KOPT-K1 (cell line): ENCODE measurements around the gene CYBA.

Experiments
- H3K27ac ChIP-seq: fragments of 200-600 bp; sonication (generic); 2 replicates; pipeline ENCODE4 v1.5.1; 2016; ENCODE audit warnings: antibody characterized with exemption, mild to moderate bottlenecking, low read depth, low read length; ENCODE audit not compliant: poor library complexity, severe bottlenecking
- H3K36me3 ChIP-seq: fragments of 200-600 bp; sonication (generic); 2 replicates; pipeline ENCODE4 v1.5.1; 2017; ENCODE audit warnings: antibody characterized with exemption, mild to moderate bottlenecking, low read length, moderate library complexity; ENCODE audit not compliant: insufficient read depth
- H3K9me3 ChIP-seq: fragments of 200-600 bp; sonication (generic); 2 replicates; pipeline ENCODE4 v1.5.1; 2017; ENCODE audit warnings: antibody characterized with exemption, low read length, mild to moderate bottlenecking; ENCODE audit not compliant: insufficient read depth, poor library complexity, severe bottlenecking

Gene CYBA

DNA sequence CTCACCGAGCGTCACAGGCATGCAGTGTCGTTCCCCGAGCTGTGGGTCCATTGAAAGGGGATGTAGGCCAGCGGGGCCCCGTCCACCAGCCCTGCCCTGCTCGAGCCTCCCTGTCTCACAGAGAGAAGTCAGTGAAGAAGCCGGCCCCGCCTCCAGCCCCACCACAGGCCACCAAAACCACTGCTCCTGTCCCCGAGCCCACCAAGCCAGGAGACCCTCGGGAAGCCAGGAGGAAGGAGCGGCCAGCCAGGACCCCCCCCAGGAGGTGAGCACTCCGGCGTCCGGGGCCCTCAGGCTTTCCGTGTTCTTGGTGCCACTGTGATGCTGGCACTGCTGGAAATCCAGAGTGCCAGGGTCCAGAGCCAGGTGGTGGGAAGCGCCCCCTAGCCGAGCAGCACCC, 26.4 kb downstream of the CYBA start:
- Histone ChIP-seq H3K36me3 (peaks cover 95% of the 10 kb centered on the region), H3K27ac (no peak overlapping the region), H3K9me3 (no peaks in the 10 kb centered on the region)

DNA sequence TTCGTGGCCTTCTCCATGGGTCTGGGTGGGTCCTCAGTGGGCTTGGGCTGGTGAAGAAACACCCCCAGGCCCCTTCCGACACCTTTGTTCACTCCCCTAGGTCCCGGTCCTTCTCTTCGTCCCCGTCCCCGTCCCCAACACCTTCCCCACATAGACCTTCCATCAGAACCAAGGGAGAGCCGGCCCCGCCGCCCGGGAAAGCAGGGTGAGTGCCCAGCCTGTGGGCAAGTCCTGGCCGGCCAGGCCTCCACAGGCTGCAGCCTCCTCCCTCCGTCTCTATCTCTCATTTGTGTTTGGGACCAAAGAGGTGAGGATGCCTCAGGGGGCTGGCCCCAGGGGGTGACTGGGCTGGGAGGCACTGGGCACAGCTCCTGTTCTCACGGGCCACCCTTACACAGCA, 27.0 kb downstream of the CYBA start:
- Histone ChIP-seq H3K27ac (no peak overlapping the region), H3K9me3 (no peaks in the 10 kb centered on the region)

DNA sequence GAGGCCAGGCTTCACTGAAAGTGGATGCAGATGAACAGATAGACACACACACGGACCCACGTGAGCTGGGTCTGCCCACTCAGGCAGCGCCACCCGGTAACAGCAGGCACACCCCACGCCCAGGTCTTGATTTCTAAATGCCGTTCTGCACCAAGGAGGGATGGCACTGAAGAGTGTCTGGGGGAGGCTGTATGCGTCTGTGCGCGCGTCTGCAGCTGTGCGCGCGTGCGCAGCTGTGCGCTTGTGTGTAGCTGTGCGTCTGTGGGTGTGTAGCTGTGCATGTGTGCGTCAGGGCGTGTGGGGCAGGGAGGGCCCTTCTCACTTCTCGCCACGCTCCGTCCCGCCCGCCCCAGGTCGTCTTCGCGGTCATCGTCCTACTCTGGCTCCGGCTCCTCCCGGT, 28.0 kb downstream of the CYBA start:
- Histone ChIP-seq H3K36me3 (peaks cover 96% of the 10 kb centered on the region), H3K27ac (no peak overlapping the region), H3K9me3 (no peaks in the 10 kb centered on the region)

More for the DNA sequence above, 27.0 kb downstream of the CYBA start:
- peaks cover 96% of the 10 kb centered on the region for H3K36me3 ChIP-seq

DNA sequence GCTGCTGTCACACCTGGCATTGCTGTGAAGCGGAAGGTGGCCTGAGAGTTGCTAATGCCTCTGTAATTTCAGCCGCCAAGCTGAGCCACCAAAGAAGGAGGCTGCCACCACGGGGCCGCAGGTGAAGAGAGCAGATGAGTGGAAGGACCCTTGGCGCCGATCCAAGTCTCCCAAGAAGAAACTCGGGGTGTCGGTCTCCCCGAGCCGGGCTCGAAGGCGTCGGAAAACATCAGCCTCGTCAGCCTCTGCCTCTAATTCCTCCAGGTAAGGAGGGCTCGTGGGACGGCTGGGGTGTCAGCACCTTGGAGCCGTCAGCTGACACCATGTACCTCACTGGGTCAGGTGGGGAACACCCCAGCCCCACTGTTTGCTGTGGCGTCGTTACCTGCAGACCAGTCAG, 28.7 kb downstream of the CYBA start:
- Histone ChIP-seq H3K9me3 (no peaks in the 10 kb centered on the region), H3K27ac (no peak overlapping the region), H3K36me3 (peaks cover 96% of the 10 kb centered on the region)

DNA sequence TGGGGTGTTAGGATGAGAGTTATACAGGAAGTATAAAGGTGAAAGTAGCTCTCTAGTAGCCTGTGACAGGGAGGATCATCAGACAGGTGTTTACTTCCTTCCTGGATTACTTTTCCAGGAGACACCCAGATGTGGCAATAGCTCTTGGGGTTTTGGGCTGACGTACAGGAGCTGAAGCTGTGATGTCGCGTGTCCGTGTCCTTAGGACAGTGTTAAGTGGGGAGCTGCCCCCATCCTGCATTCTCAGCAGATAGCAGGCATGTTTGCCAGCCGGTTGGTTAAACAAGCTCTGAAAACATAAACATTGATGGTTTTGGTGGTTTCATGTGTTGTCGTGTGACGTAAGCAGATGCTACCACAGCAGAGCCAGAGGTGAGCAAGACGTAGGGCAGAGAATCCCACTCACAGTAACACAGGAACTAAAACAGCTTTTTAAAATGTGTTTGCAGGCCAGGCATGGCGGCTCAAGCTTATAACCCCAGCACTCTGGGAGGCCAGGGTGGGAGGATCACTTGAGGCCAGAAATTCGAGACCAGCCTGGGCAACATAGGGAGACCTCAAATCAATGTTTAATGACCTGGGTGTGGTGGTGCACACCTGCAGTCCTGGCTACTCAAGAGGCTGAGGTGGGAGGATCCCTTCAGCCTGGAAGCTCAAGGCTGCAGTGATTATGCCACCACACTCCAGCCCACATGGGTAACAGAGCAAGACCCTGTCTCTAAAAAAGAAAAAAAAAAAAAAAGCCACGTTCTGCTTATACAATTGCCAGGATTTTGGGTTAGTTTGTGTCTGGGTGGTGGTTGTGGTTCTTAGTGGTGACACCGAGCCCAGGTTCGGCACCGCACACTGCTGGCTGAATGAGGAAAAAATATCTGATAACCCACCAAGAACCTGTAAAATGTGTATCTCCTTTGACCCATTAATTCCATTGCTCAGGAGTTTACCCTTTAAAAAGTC, 30.7 kb downstream of the CYBA start:
- H3K9me3 ChIP-seq, result no peaks in the 10 kb centered on the region
- H3K36me3 ChIP-seq, result peaks cover 96% of the 10 kb centered on the region
- no peak overlapping the region for H3K27ac ChIP-seq

DNA sequence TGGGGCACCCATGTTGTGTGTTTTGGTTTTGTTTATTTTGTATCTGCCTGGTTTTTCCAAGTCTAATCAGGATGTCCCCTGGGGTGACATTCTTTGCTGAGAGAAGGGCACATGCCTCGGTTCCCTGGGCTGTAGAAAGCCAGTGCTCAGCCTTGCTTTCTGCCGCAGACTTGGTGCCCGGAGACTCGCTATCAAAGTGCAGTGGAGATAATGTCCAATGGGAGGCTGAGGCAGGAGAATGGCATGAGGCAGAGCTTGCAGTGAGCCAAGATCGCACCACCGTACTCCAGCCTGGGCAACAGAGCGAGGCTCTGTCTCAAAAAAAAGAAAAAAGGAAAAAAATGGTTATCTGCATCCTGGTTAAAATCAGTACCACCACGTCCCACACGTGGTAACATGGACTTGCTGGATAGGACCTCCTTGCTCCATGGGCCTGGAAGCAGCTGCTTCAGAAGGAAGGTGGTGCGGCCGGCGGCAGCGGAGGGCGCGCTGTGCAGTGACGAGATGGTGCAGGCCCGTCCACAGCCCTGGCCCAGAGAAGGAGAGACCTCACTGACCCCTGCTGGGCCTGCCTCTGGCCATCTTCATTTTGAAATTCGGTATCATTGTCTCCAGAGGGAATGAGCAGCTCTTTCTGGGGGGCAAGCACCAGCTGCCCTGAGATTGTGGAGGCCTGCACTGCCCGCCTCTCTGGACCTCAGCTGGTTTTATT, 31.7 kb downstream of the CYBA start:
- H3K9me3 ChIP-seq, result no peaks in the 10 kb centered on the region
- H3K36me3 ChIP-seq, result peaks cover 96% of the 10 kb centered on the region
- no peak overlapping the region for H3K27ac ChIP-seq

DNA sequence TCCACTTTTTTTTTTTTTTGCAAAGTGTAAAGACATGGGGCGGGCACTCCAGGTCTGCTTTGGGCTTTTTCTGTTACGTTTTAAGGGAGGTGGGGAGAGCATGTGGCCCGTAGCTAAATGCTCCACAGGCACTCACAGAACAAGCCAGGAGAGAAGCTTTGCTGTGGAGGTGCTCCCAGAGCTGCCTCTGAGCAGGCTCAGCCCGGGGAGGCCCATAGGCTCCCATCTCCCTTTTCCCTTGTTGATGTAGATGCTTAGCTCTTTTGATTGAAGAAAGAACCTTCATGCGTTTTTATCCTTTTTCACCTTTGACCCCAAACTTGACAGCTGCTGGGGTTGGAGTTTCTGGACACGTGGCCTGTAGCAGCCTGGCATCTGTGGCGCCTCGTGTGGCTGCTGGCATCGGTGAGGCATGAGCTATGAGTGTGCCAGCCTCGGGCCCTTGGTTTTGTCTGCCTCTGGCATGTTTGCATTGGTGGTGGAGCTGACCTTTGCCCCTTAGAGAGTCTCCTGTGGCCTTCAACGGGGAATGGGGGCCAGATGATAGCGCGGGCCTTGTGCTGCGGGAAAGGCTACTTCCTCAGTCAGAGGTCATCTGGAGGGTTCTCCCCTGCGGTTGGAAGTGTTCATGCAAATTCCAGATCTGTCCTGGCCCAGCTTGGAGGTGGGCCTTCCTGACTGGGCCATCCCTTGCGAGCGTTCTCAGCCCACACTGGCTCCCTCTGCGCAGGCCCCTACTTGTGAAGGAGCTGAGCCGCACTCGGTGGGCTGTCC, 32.5 kb downstream of the CYBA start:
- Histone ChIP-seq H3K9me3 (no peaks in the 10 kb centered on the region), H3K27ac (no peak overlapping the region), H3K36me3 (peaks cover 96% of the 10 kb centered on the region)

DNA sequence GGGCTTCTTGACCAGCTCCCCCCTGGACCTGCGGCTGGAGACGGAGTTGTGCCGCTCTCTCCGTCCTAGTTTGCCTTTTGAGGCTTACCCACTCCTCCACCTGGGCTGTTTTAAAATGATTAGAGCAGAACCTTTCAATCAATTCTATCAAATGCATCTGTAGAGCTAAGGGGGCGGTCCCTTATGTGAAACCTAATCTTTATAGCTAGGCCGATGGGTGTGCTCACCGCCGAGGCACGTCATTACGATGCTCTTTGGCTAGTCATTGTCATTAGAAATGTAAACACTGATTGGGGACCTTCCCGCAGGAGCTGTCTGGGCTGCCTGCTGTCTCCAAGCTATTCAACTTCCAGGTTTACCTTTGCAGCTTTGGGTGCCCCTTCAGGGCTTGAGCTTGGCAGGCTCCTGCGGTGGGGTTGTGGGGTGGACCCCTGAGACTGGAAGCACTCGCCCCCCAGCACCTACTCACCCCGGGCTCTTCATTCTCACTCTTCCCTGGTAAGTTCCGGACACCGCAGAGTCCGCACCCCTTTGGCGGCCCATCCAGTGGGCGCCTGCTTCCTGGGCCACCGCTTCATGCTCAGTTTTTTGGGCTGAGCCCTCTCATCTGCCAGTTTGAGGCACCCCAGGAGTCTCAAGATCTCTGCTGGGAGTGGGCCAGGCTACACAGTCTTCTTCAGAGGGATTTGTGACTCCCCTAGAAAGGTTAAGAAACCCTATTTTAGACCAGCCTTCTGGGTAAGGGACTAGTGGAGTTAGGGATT, 33.4 kb downstream of the CYBA start:
- Histone ChIP-seq H3K36me3 (peaks cover 95% of the 10 kb centered on the region), H3K9me3 (no peaks in the 10 kb centered on the region), H3K27ac (no peak overlapping the region)

DNA sequence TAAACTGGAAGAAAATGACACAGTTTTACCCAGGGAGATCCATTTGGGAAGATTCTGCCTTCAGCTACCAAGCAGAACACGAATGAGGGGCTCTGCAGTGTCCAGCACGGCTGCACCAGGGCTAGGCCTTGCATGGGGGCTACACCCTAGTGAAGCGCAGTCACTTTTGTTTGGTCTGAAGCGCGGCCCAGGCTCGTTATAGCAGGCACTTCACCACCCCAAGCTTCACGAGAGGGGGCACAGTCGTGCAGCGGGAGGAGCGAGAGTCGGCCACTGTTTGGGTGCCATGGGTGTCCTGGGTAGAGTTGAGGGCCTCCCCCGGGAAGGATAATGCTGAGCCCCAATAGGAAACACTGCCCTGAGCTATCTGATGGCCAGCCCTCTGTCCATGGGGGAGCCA, 34.1 kb downstream of the CYBA start:
- H3K36me3 ChIP-seq, result peaks cover 93% of the 10 kb centered on the region
- no peaks in the 10 kb centered on the region for H3K9me3 ChIP-seq
- no peak overlapping the region for H3K27ac ChIP-seq

DNA sequence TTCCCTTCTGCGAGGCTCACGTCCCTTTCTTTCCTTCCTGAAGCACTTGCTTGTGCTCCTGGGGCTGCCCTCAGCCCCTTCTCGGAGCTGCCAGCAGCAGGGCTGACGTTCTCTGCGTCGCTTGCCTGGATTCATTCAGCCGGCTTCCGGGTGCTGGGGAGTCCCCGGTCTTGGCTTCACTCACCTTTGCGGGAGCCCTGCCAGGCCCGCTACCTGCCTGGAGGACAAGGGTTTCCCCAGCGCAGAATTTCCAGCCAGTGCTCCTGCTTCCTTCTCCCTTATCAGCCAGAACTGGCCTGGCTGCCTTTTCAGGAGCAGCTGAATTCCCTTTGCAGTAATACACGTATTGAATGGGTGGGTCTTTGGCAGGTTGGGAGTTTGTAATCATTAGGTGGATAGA, 34.5 kb downstream of the CYBA start:
- H3K36me3 ChIP-seq, result peaks cover 93% of the 10 kb centered on the region
- no peak overlapping the region for H3K27ac ChIP-seq
- no peaks in the 10 kb centered on the region for H3K9me3 ChIP-seq

DNA sequence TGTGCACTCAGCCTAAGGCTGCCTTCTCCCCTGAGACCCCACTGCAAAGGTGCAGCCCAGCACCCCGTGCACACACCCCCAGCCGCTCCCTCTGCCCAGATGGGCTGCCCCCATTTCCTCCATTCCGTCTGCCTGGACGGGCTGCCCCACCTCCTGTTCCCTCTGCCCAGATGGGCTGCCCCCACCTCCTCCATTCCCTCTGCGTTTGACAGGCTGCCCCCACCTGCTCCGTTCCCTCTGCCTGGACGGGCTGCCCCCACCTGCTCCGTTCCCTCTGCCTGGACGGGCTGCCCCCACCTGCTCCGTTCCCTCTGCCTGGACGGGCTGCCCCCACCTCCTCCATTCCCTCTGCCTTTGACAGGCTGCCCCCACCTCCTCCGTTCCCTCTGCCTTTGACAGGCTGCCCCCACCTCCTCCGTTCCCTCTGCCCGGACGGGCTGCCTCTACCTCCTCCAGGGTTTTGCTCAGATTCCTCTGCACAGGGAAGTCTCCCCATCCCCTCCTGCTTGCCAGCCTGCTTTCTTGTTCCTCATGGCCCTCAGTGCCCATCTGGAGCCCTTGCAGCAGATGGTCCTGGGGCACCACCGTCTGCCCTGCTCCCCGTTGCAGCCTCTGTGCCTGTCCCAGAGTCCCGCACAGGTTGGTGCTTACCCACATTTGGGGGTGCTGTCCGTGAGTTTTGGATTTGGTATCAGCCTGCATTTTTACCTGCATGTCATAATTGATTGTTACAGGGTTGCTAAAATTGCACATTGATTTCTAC, 35.9 kb downstream of the CYBA start:
- Histone ChIP-seq H3K27ac (no peak overlapping the region), H3K36me3 (peaks cover 98% of the 10 kb centered on the region), H3K9me3 (no peaks in the 10 kb centered on the region)

DNA sequence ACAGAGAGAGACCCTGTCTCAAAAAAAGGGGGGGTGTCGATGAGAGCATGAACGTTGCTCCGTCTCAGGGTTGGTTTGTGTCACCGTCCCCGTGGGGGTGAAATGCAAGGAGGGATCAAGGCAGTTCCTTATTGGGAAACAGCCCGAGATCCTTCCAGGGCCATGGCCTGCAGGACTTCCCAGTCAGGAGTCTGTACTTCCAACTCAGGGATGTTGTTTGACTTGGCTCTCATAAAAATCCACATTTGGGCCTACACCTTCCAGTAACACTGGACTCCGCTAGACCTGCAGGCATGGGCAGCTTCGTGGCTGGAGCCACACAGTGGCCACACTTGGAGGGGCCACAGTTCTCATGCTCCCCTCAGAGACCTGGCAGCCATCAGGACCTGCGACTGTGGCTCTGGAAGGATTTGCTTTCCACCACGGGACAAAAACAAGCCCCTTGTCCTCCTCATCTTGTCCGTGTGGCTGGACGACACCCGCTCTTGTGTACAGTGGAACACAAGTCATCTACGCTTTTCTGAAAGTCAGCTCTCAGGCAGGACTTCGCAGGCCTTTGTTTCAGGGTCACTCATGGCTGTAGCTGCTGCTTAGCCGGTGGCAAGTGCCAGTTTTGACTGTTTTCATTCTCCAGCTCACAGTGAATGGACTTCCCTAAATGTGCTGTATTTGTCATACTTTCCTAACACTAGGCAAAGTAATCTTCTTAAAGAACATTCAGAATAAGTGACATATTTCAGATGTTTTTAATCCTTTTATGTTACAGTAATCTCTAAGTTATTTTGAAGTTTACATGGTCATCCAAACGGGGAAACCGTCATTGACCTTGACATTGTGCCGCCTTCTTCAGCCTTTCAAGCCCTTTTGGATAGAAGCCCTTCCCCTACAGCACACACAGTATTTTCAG, 36.7 kb downstream of the CYBA start:
- no peak overlapping the region for H3K27ac ChIP-seq
- no peaks in the 10 kb centered on the region for H3K9me3 ChIP-seq
- peaks cover 98% of the 10 kb centered on the region for H3K36me3 ChIP-seq

DNA sequence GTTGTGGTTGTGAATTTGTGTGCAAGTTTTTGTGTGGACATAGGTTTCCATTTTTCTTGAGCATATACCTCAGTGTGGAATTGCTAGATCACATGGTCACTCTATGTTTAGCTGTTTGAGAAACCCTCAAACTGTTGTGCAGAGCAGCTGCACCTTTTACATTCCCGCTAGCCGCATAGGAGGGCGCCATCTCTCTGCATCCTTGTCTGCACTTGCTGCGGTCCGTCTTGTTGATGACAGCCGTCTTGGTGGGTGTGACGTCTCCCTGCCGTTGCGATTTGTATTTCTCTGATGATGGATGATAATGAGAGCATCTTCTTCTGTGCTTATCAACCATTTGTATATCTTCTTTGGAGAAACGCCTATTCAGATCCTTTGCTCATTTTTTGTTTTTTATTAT, 37.6 kb downstream of the CYBA start:
- Histone ChIP-seq H3K27ac (no peak overlapping the region), H3K36me3 (peaks cover 98% of the 10 kb centered on the region), H3K9me3 (no peaks in the 10 kb centered on the region)
